UCSD-AML1 (cell line): Measurements from ENCODE around the gene PTPN2.

ENCODE experiments used
- DNase-seq: peaks from one replicate; lab custom pipeline; 2025; ENCODE audit not compliant: unreplicated experiment; lab: John Stamatoyannopoulos, UW

PTPN2 gene

GRCh38 chr18:12750076-12750714 lies 133.8 kb downstream of the PTPN2 start:
- DNase-seq, result no peak

DNA sequence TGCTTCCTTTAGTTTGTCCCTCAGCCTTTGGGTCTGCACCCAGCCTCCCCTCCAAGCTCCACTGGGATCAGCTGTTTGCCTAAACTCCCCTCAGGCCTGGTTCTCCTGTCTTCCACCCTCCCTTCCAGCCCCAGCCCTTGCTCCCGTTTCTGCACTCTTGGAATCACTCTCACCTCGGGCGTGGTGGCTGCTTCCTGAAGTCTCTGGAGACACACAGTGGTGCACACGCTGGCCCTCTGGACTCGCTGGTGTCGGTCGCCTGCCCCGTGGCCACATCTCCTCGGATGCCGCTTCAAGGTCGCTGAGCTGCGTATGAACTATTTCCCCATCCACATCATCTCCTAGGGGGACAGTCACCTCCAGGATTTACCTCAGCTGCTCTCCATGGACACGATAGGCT lies 134.9 kb downstream of the PTPN2 start:
- no peak for DNase-seq

GRCh38 chr18:12748671-12749070 lies 135.4 kb downstream of the PTPN2 start:
- no peak for DNase-seq

GRCh38 chr18:12747530-12748315 lies 136.3 kb downstream of the PTPN2 start:
- DNase-seq, result no peak

DNA sequence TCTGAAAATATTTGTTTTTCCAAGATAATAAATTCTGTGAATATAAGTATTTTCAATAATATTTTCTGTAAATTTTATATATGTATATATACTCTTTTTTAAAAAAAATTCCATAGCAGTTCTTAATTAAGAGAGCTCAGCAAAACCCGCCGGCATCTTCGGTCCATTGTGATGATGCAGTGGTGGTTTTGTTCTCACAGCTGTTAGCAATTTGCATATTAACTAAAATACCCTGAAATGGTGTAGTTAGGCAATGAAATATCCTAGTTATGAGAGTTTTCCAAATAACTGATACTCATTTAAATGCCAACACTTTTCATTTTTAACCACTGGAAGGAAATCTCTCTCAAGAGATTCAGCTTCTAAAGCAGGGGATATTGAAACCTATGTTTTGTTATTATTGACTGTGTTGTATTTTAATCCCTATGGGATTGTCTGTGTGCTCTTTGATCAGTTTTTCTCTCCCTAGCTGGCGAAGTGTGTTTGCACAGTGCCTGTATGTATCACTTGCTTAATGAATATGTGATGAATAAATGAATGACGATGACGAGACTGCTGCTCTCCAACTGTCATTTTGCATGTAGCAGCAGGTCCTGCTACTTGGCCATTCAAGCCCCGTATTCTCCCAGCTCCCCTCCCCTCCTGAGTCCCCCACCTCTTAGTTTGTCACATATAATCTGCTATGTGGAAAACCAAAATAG lies 138.8 kb downstream of the PTPN2 start:
- DNase-seq, result no peak

- DNase-seq, result no peak
Measured at GRCh38 chr18:12744103-12744502, 139.9 kb downstream of the PTPN2 start.

DNA sequence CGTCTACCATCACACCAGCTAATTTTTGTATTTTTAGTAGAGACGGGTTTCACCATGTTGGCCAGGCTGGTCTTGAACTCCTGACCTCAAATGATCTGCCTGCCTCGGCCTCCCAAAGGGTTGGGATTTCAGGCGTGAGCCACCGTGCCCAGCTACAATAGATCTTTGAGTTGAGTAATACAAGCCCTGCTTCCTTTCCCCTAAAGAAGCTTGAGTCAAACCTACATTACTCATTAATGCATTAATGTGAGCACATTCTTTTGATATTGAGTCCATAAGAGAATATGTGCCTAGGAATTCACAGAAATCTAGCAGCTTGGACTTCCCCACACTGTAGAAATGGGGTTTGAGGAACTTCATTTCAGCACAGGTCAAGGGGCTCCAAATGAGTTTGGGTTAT lies 141.6 kb downstream of the PTPN2 start:
- no peak for DNase-seq
